Heart left ventricle (tissue), 13 donors: Measurements from ENCODE around the gene FHIP1A.

ENCODE experiments used
- CTCF ChIP-seq, 12 donors: fragments of 200-600 bp; sonication (generic) in 4 of 12; IDR thresholded peaks; one replicate each; pipeline versions ENCODE4 v1.5.0 to v1.8.0; 2018 to 2022; ENCODE audit warnings: antibody characterized with exemption in 12 of 12, mild to moderate bottlenecking in 5 of 12
- POLR2A ChIP-seq, 2 donors: fragments of 450-650 bp; IDR thresholded peaks; one replicate each; pipeline ENCODE4 v1.6.1; 2017; ENCODE audit warnings: antibody characterized with exemption in 2 of 2, mild to moderate bottlenecking in 2 of 2, moderate library complexity in 2 of 2
- donor health status: ischemic (EF 13 %, LVEDD 7.1; RV severe dilation, severe dysfunction).
- donor health status: DM: no; HTN: yes; CAD: no.
- donor health status: DM: no; HTN: no; CAD: no.
- donor health status: ischemic (EF 25% LVEDD 6.9; RV normal size, moderate dysfunction).
- donor health status: ischemic (EF 25% LVEDD 5.7; RV mildly dilated, moderate dysfunction).
- donor health status: ischemic (EF 35%, LVEDD 5.7; RV mildly dilated, moderate dysfunction).
- donor health status: nonischemic (EF 11% LVEDD 7.7; RV severe dilation, severe dysfunction).
- donor health status: DM: yes; HTN: yes; CAD: no.
- donor health status: PGD.
- donor health status: ischemic (EF 29% LVEDD 5.4; RV normal size, mild dysfunction).
- donor health status: nonischemic (EF 23%, LVEDD 6.1; RV moderate dilation, normal function).

- TF ChIP-seq CTCF (IDR thresholded peaks at IDR 0.05) (no peak), POLR2A (IDR thresholded peaks at IDR 0.05) (no peak)
Measured at GRCh38 chr4:151389311-151389710, 19.7 kb upstream of the FHIP1A start.
